Choroid plexus epithelial cell (primary cell): ENCODE results near the gene SLC5A6.

ENCODE experiments used
- DNase-seq: peaks from one replicate; pipeline ENCODE4 v3.0.0-alpha.2; 2010; ENCODE audit warnings: low read depth
- H3K4me3 ChIP-seq: 2 replicates; pipeline ENCODE4 v1.5.1; 2011; ENCODE audit warnings: low read depth, mild to moderate bottlenecking, control low read depth, low read length, moderate library complexity
- CTCF ChIP-seq: conservative IDR thresholded peaks from 2 replicates; pipeline ENCODE4 v1.5.1; 2011; ENCODE audit warnings: low read depth, mild to moderate bottlenecking, control low read depth, inconsistent platforms, low read length, moderate library complexity

SLC5A6 gene

GRCh38 chr2:27206346-27206745 is 5.7 kb downstream of the SLC5A6 start:
- DNase-seq, result no peak
- no peak for TF ChIP-seq CTCF
- H3K4me3 ChIP-seq, result no peak overlapping the region

GRCh38 chr2:27205206-27205605 is 6.9 kb downstream of the SLC5A6 start:
- no peak overlapping the region for H3K4me3 ChIP-seq
- TF ChIP-seq CTCF, result no peak
- no peak for DNase-seq

- no peak overlapping the region for H3K4me3 ChIP-seq
- no peak for DNase-seq
- no peak for TF ChIP-seq CTCF
These were observed 7.5 kb downstream of the SLC5A6 start for GRCh38 chr2:27204566-27204965.

- no peak for DNase-seq
- TF ChIP-seq CTCF, result no peak
- no peak overlapping the region for H3K4me3 ChIP-seq
These were observed 8.3 kb downstream of the SLC5A6 start for GRCh38 chr2:27203741-27204140.

GRCh38 chr2:27202854-27203253 is 9.2 kb downstream of the SLC5A6 start:
- DNase-seq, result peak; percentile 43
- TF ChIP-seq CTCF, result no peak
- H3K4me3 ChIP-seq, result no peak overlapping the region

- no peak overlapping the region for H3K4me3 ChIP-seq
- no peak for DNase-seq
- TF ChIP-seq CTCF, result no peak
These were observed 10.4 kb downstream of the SLC5A6 start for GRCh38 chr2:27201675-27202074.

- DNase-seq, result no peak
- TF ChIP-seq CTCF, result no peak
- H3K4me3 ChIP-seq, result no peak overlapping the region
These were observed 12.8 kb downstream of the SLC5A6 start for GRCh38 chr2:27199241-27199640.
